OCI-LY1 (cell line): ENCODE data around the gene OTOF.

Source experiments
- H2AFZ ChIP-seq: fragments of 200-600 bp; sonication (generic), shearing (Covaris generic); 2 replicates; pipeline ENCODE4 v1.6.0; 2014; ENCODE audit warnings: antibody characterized with exemption, mild to moderate bottlenecking, low read length
- H3F3A ChIP-seq: fragments of 200-600 bp; sonication (generic), shearing (Covaris generic); 2 replicates; pipeline ENCODE4 v1.6.0; 2014; ENCODE audit warnings: mild to moderate bottlenecking, antibody characterized with exemption, low read length, moderate library complexity; ENCODE audit not compliant: insufficient read depth
- H3K27ac ChIP-seq: fragments of 200-600 bp; sonication (generic); 2 replicates; pipeline ENCODE4 v1.5.1; 2014; ENCODE audit warnings: low read length, mixed run types, mild to moderate bottlenecking, low read depth; ENCODE audit not compliant: poor library complexity, severe bottlenecking
- H3K27me3 ChIP-seq: fragments of 200-600 bp; sonication (generic); 2 replicates; pipeline ENCODE4 v1.6.0; 2014; ENCODE audit warnings: antibody characterized with exemption, mild to moderate bottlenecking, low read length, moderate library complexity; ENCODE audit not compliant: insufficient read depth
- H3K36me3 ChIP-seq: fragments of 200-600 bp; sonication (generic); 2 replicates; pipeline ENCODE4 v1.6.1; 2014; ENCODE audit warnings: mild to moderate bottlenecking, antibody characterized with exemption, low read length, moderate library complexity, mixed read lengths; ENCODE audit not compliant: insufficient read depth
- H3K4me1 ChIP-seq: fragments of 200-600 bp; sonication (generic); 2 replicates; pipeline ENCODE4 v1.5.1; 2014; ENCODE audit warnings: mild to moderate bottlenecking, low read length, moderate library complexity; ENCODE audit not compliant: insufficient read depth, severe bottlenecking
- H3K4me2 ChIP-seq: fragments of 200-600 bp; sonication (generic), shearing (Covaris generic); 2 replicates; pipeline ENCODE4 v1.6.1; 2014; ENCODE audit warnings: low read length
- H3K4me3 ChIP-seq: fragments of 200-600 bp; sonication (generic); 2 replicates; pipeline ENCODE4 v1.5.1; 2014; ENCODE audit warnings: low read length, low read depth, mild to moderate bottlenecking, mixed read lengths; ENCODE audit not compliant: poor library complexity, severe bottlenecking
- H3K79me2 ChIP-seq: fragments of 200-600 bp; shearing (Covaris generic); 2 replicates; pipeline ENCODE4 v1.6.1; 2016; ENCODE audit warnings: mixed run types, low read length, mixed read lengths; ENCODE audit not compliant: insufficient read depth
- H3K9ac ChIP-seq: fragments of 200-600 bp; sonication (generic), shearing (Covaris generic); 2 replicates; pipeline ENCODE4 v1.6.1; 2014; ENCODE audit warnings: mild to moderate bottlenecking, low read length, mixed read lengths
- H3K9me2 ChIP-seq: fragments of 200-600 bp; sonication (generic), shearing (Covaris generic); 2 replicates; pipeline ENCODE4 v1.6.1; 2014; ENCODE audit warnings: low read depth, mild to moderate bottlenecking, low read length, mixed read lengths
- H3K9me3 ChIP-seq: fragments of 200-600 bp; shearing (Covaris generic); 2 replicates; pipeline ENCODE4 v1.6.1; 2014; ENCODE audit warnings: low read length, mixed read lengths
- H4K20me1 ChIP-seq: fragments of 200-600 bp; sonication (generic), shearing (Covaris generic); 2 replicates; pipeline ENCODE4 v1.6.0; 2016; ENCODE audit warnings: mild to moderate bottlenecking, low read length; ENCODE audit not compliant: insufficient read depth
- CTCF ChIP-seq: fragments of 200-600 bp; sonication (generic), shearing (Covaris generic); IDR thresholded peaks from 2 replicates; pipeline ENCODE4 v1.5.1; 2017; ENCODE audit warnings: mild to moderate bottlenecking, antibody characterized with exemption, low read length, moderate library complexity, mixed read lengths
- EZH2 ChIP-seq: fragments of 200-600 bp; sonication (generic), shearing (Covaris generic); IDR thresholded peaks from 2 replicates; pipeline ENCODE4 v1.8.0; 2017; ENCODE audit warnings: borderline replicate concordance, mixed run types, mild to moderate bottlenecking, antibody characterized with exemption, low read length, moderate library complexity, mixed read lengths

Gene OTOF

GRCh38 chr2:26458365-26459042 is 19.4 kb downstream of the OTOF start:
- Histone ChIP-seq H3K27ac (no peak overlapping the region), H3K9me3 (no peaks in the 10 kb centered on the region), H3K27me3 (no peaks in the 10 kb centered on the region), H3K36me3 (no peaks in the 10 kb centered on the region), H3K4me3 (no peak overlapping the region), H3K4me1 (no peaks in the 10 kb centered on the region), H4K20me1 (no peaks in the 10 kb centered on the region), H3K79me2 (no peaks in the 10 kb centered on the region), H3K9me2 (no peaks in the 10 kb centered on the region), H2AFZ (no peak overlapping the region), H3K4me2 (no peak overlapping the region), H3K9ac (no peak overlapping the region), H3F3A (no peaks in the 10 kb centered on the region)
- TF ChIP-seq EZH2, result no peak
- TF ChIP-seq CTCF, result no peak; the same call in 1 of the 2 replicates

- no peaks in the 10 kb centered on the region for H3F3A ChIP-seq
- TF ChIP-seq CTCF, result no peak
- TF ChIP-seq EZH2, result no peak
- H3K4me2 ChIP-seq, result no peak overlapping the region
- no peaks in the 10 kb centered on the region for H3K79me2 ChIP-seq
- no peak overlapping the region for H3K9ac ChIP-seq
- H4K20me1 ChIP-seq, result no peaks in the 10 kb centered on the region
- H3K27ac ChIP-seq, result no peak overlapping the region
- H3K9me2 ChIP-seq, result no peaks in the 10 kb centered on the region
- H3K27me3 ChIP-seq, result no peaks in the 10 kb centered on the region
- no peak overlapping the region for H3K4me3 ChIP-seq
- no peaks in the 10 kb centered on the region for H3K36me3 ChIP-seq
- H2AFZ ChIP-seq, result no peak overlapping the region
- H3K9me3 ChIP-seq, result no peaks in the 10 kb centered on the region
- H3K4me1 ChIP-seq, result no peaks in the 10 kb centered on the region
These were observed 20.1 kb downstream of the OTOF start for GRCh38 chr2:26457695-26458364.

GRCh38 chr2:26457251-26457666 is 20.7 kb downstream of the OTOF start:
- Histone ChIP-seq H4K20me1 (no peaks in the 10 kb centered on the region), H3K4me3 (no peak overlapping the region), H3K27me3 (no peaks in the 10 kb centered on the region), H3K79me2 (no peaks in the 10 kb centered on the region), H3K4me2 (no peak overlapping the region), H3K4me1 (no peaks in the 10 kb centered on the region), H3K9ac (no peak overlapping the region), H2AFZ (no peak overlapping the region), H3K36me3 (no peaks in the 10 kb centered on the region), H3F3A (no peaks in the 10 kb centered on the region), H3K9me2 (no peaks in the 10 kb centered on the region), H3K27ac (no peak overlapping the region), H3K9me3 (no peaks in the 10 kb centered on the region)
- TF ChIP-seq CTCF (no peak), EZH2 (no peak)
